GM23338 (cell line): ENCODE results near the gene CDH4.

ENCODE experiments used
- CTCF ChIP-seq, 2 experiments: fragments of 200-600 bp in 1 of 2; sonication (generic) in 1 of 2; conservative IDR thresholded peaks; 2 replicates each; pipeline versions ENCODE4 v1.5.1 to v1.6.1; 2016 to 2017; ENCODE audit warnings: antibody characterized with exemption in 2 of 2, low read depth in 2 of 2, mild to moderate bottlenecking in 2 of 2, moderate library complexity in 1 of 2
- EZH2 ChIP-seq: fragments of 200-600 bp; sonication (generic); IDR thresholded peaks from one replicate; pipeline ENCODE4 v1.8.0; 2017; ENCODE audit warnings: antibody characterized with exemption, mild to moderate bottlenecking, low read depth; ENCODE audit not compliant: unreplicated experiment
- POLR2AphosphoS5 ChIP-seq: IDR thresholded peaks from 2 replicates; pipeline ENCODE4 v1.6.1; 2016; ENCODE audit warnings: antibody characterized with exemption, low read depth

- TF ChIP-seq EZH2 (no peak), CTCF (conservative IDR thresholded peaks at IDR 0.05; ENCODE audit: low read depth in 2 of 2) (no peak), POLR2AphosphoS5 (no peak)
Observed at GRCh38 chr20:61759286-61760065, 507.4 kb downstream of the CDH4 start.
